Endothelial cell of umbilical vein (primary cell): Measurements from ENCODE around the gene RELN. TPM values are rescaled to one million over a fixed set of nuclear protein-coding genes. Genes with fewer than 3 reads are reported as not detected.

Experiments used
- BruUV-seq: library from RNA; stranded (reverse); fragments of 400-500 nt; replicated peaks from 2 replicates; lab custom pipeline; 2021; lab: Mats Ljungman, UMichigan
- CTCF ChIA-PET: fragments of 300-600, 350-600 bp; sonication (Branson Sonifier 250); formaldehyde crosslinking; loops from one replicate; lab custom pipeline; 2021; ENCODE audit warnings: antibody characterized with exemption, inconsistent platforms; lab: Charles Lee
- POLR2A ChIA-PET: fragments of 300-600, 350-600 bp; sonication (Branson Sonifier 250); formaldehyde crosslinking; loops from one replicate; lab custom pipeline; 2021; ENCODE audit warnings: antibody characterized with exemption, inconsistent platforms; lab: Charles Lee
- DNase-seq: peaks from one replicate; pipeline ENCODE4 v3.0.0-alpha.2; 2011; ENCODE audit warnings: low read depth, low spot score
- FAIRE-seq: peaks from 2 replicates; lab custom pipeline; 2011; peaks lifted over from hg19 to GRCh38; lab: Jason Lieb, UNC
- H2AFZ ChIP-seq: 2 replicates; pipeline ENCODE4 v1.6.0; 2012; ENCODE audit warnings: low read depth, low read length, control low read depth, inconsistent platforms
- H3K27ac ChIP-seq: 2 replicates; pipeline ENCODE4 v1.5.1; 2011; ENCODE audit warnings: low read depth, mild to moderate bottlenecking, control low read depth, low read length, moderate library complexity; ENCODE audit not compliant: insufficient read depth
- H3K27me3 ChIP-seq, 2 experiments: 2 replicates each; pipeline versions ENCODE4 v1.6.0 to v1.6.1; 2011; ENCODE audit warnings: low read length in 2 of 2, mixed read lengths in 1 of 2; ENCODE audit not compliant: control insufficient read depth in 2 of 2, insufficient read depth in 2 of 2
- H3K36me3 ChIP-seq, 2 experiments: 2 replicates in 1 of 2; 3 replicates in 1 of 2; pipeline ENCODE4 v1.5.1; 2011; ENCODE audit warnings: low read length in 2 of 2, mild to moderate bottlenecking in 1 of 2, moderate library complexity in 1 of 2; ENCODE audit not compliant: control insufficient read depth in 2 of 2, insufficient read depth in 2 of 2; ENCODE audit errors: extremely low read depth in 1 of 2
- H3K4me1 ChIP-seq: 3 replicates; pipeline ENCODE4 v1.5.1; 2011; ENCODE audit warnings: mild to moderate bottlenecking, low read length; ENCODE audit not compliant: control insufficient read depth, insufficient read depth; ENCODE audit errors: extremely low read depth
- H3K4me2 ChIP-seq: 2 replicates; pipeline ENCODE4 v1.6.1; 2011; ENCODE audit warnings: low read length, control low read depth, mixed read lengths; ENCODE audit not compliant: insufficient read depth
- H3K4me3 ChIP-seq, 3 experiments: fragments of 200-600 bp in 1 of 3; sonication (generic), shearing (Covaris generic) in 1 of 3; replicated peaks in 1 of 3; 2 replicates each; pipeline ENCODE4 v1.5.1; 2011 to 2016; ENCODE audit warnings: control low read depth in 3 of 3, low read length in 3 of 3, mild to moderate bottlenecking in 2 of 3, inconsistent platforms in 1 of 3, low read depth in 1 of 3, moderate library complexity in 1 of 3; ENCODE audit not compliant: insufficient read depth in 1 of 3
- H3K79me2 ChIP-seq: 2 replicates; pipeline ENCODE4 v1.6.0; 2012; ENCODE audit warnings: low read length, inconsistent platforms; ENCODE audit not compliant: control insufficient read depth, insufficient read depth
- H3K9ac ChIP-seq: replicated peaks from 2 replicates; pipeline ENCODE3; 2011; ENCODE audit warnings: low read length, control low read depth; ENCODE audit not compliant: insufficient read depth; ENCODE audit errors: extremely low read depth
- H3K9me1 ChIP-seq: replicated peaks from 3 replicates; pipeline ENCODE4 v1.6.0; 2011; ENCODE audit warnings: mild to moderate bottlenecking, low read length; ENCODE audit not compliant: control insufficient read depth, insufficient read depth; ENCODE audit errors: extremely low read depth
- H3K9me3 ChIP-seq: replicated peaks from 2 replicates; pipeline ENCODE4 v1.5.1; 2012; ENCODE audit warnings: low read length, inconsistent platforms; ENCODE audit not compliant: control insufficient read depth, insufficient read depth
- H4K20me1 ChIP-seq: replicated peaks from 2 replicates; pipeline ENCODE3; 2011; ENCODE audit warnings: mild to moderate bottlenecking, low read length; ENCODE audit not compliant: control insufficient read depth, insufficient read depth; ENCODE audit errors: extremely low read depth
- CTCF ChIP-seq, 2 donors: IDR thresholded peaks; 1 replicate in 1 of 2; 2 replicates in 1 of 2; pipeline ENCODE4 v1.5.1; 2011; ENCODE audit warnings: low read length in 2 of 2, mild to moderate bottlenecking in 2 of 2, moderate library complexity in 2 of 2, control low read depth in 1 of 2, inconsistent platforms in 1 of 2, low read depth in 1 of 2; ENCODE audit not compliant: insufficient read depth in 1 of 2; ENCODE audit errors: extremely low read depth in 1 of 2
- EZH2 ChIP-seq: IDR thresholded peaks from 2 replicates; pipeline ENCODE4 v1.6.1; 2012; ENCODE audit warnings: borderline replicate concordance, low read depth, mild to moderate bottlenecking, moderate library complexity, low read length, inconsistent platforms; ENCODE audit not compliant: severe bottlenecking
- FOS ChIP-seq: IDR thresholded peaks from 2 replicates; pipeline ENCODE4 v1.6.1; 2011; ENCODE audit warnings: mild to moderate bottlenecking, low read length, moderate library complexity, borderline replicate concordance; ENCODE audit not compliant: insufficient read depth
- GATA2 ChIP-seq: IDR thresholded peaks from 2 replicates; pipeline ENCODE4 v1.7.0; 2011; ENCODE audit warnings: low read depth, mild to moderate bottlenecking, moderate library complexity, mixed read lengths, low read length; ENCODE audit not compliant: insufficient read length, insufficient read depth
- JUN ChIP-seq: IDR thresholded peaks from 2 replicates; pipeline ENCODE4 v1.6.1; 2011; ENCODE audit warnings: borderline replicate concordance, low read depth; ENCODE audit not compliant: insufficient read length, insufficient read depth
- MAX ChIP-seq: IDR thresholded peaks from 2 replicates; pipeline ENCODE4 v1.6.1; 2011; ENCODE audit not compliant: insufficient read depth, insufficient read length
- MYC ChIP-seq: IDR thresholded peaks from one replicate; pipeline ENCODE4 v1.6.1; 2011; ENCODE audit warnings: mild to moderate bottlenecking, low read depth, low read length
- POLR2A ChIP-seq: IDR thresholded peaks from 2 replicates; pipeline ENCODE4 v1.6.1; 2012; ENCODE audit warnings: low read depth, mild to moderate bottlenecking, control low read depth, low read length
- POLR2AphosphoS5 ChIP-seq: IDR thresholded peaks from 2 replicates; pipeline ENCODE4 v1.6.1; 2012; ENCODE audit warnings: low read depth, mild to moderate bottlenecking, control low read depth, low read length, moderate library complexity; ENCODE audit not compliant: insufficient read depth
- dilution Hi-C: fragments of 300-500 bp; cut with MboI; formaldehyde crosslinking; loops from one replicate; pipeline ENCODE4 v1.15.0; 2019; ENCODE audit warnings: low sequenced_read_pairs; ENCODE audit not compliant: extremely low pct_ligation_motif_present
- intact Hi-C: fragments of 100-400 bp; cut with micrococcal nuclease; formaldehyde crosslinking; loops from one replicate; pipeline ENCODE4 v1.10.0; 2022
- polyA plus RNA-seq, 4 experiments: library from polyadenylated mRNA; depleted of rRNA in 3 of 4; stranded (reverse) in 3 of 4; unstranded in 1 of 4; fragments of >200 nt; gene quantifications; 2 replicates each; pipeline versions ENCODE4 v1.2.1 to v1.2.3, GENCODE V29; 2011 to 2012; ENCODE audit warnings: missing spikeins in 1 of 4
- total RNA-seq: library from RNA; stranded (reverse); gene quantifications from 2 replicates; pipeline ENCODE4 v1.2.3, GENCODE V29; 2021

The RELN gene
- total and polyA plus RNA-seq, 2 donors (not counting 3 experiments of a cell fraction or from before 2014, with no cell fraction given): 0.15 to 0.22 TPM

GRCh38 chr7:103539875-103540274 lies 449.6 kb downstream of the RELN start:
- no peaks in the 10 kb centered on the region for H3K9me1 ChIP-seq
- FAIRE-seq: no peak
- no peak overlapping the region for H3K4me2 ChIP-seq
- TF ChIP-seq EZH2: no peak
- no peak for TF ChIP-seq POLR2A
- TF ChIP-seq POLR2AphosphoS5: no peak
- no peak for TF ChIP-seq MYC
- no peak for TF ChIP-seq FOS
- no peak for TF ChIP-seq CTCF (IDR thresholded peaks at IDR 0.05; ENCODE audit: extremely low read depth in 1 of 2, insufficient read depth in 1 of 2, low read depth in 1 of 2, low read length in 2 of 2)
- no peak for TF ChIP-seq JUN
- TF ChIP-seq GATA2: no peak
- no peak for TF ChIP-seq MAX
- no peak overlapping the region for H2AFZ ChIP-seq
- CTCF ChIA-PET: no interaction called here
- no peak overlapping the region for H3K27ac ChIP-seq
- no TSS peak for BruUV-seq
- H3K4me1 ChIP-seq: no peaks in the 10 kb centered on the region
- H3K36me3 ChIP-seq: no peaks in the 10 kb centered on the region
- no peaks in the 10 kb centered on the region for H3K9me3 ChIP-seq
- no peak for DNase-seq
- peaks cover 0 to 2% of the 10 kb centered on the region in 2 experiments for H3K27me3 ChIP-seq
- H3K79me2 ChIP-seq: no peaks in the 10 kb centered on the region
- H4K20me1 ChIP-seq: no peaks in the 10 kb centered on the region
- no peak overlapping the region for H3K4me3 ChIP-seq
- dilution Hi-C loops (no loop called here), intact Hi-C loops (no loop called here)
- POLR2A ChIA-PET: no interaction called here
- no peak overlapping the region for H3K9ac ChIP-seq
